GM18499 (cell line): ENCODE results near the gene BRME1.
"Not testable (repeated sequence)": the region's sequence is repeated elsewhere in the genome, so short reads cannot be mapped to it uniquely, and the experiment has no call there.

Experiments
- ATAC-seq: cut with Tn5 transposase; IDR thresholded peaks from one replicate; pipeline ENCODE4 v1.9.1; 2021; ENCODE audit warnings: moderate number of reproducible peaks; ENCODE audit not compliant: insufficient read depth, unreplicated experiment

The BRME1 gene

GRCh38 chr19:13929340-13929739, 23.4 kb upstream of the BRME1 start:
- ATAC-seq = no peak

- no peak for ATAC-seq
Observed at GRCh38 chr19:13926715-13927114, 20.8 kb upstream of the BRME1 start.

GRCh38 chr19:13926010-13926409, 20.1 kb upstream of the BRME1 start:
- ATAC-seq = no peak

DNA sequence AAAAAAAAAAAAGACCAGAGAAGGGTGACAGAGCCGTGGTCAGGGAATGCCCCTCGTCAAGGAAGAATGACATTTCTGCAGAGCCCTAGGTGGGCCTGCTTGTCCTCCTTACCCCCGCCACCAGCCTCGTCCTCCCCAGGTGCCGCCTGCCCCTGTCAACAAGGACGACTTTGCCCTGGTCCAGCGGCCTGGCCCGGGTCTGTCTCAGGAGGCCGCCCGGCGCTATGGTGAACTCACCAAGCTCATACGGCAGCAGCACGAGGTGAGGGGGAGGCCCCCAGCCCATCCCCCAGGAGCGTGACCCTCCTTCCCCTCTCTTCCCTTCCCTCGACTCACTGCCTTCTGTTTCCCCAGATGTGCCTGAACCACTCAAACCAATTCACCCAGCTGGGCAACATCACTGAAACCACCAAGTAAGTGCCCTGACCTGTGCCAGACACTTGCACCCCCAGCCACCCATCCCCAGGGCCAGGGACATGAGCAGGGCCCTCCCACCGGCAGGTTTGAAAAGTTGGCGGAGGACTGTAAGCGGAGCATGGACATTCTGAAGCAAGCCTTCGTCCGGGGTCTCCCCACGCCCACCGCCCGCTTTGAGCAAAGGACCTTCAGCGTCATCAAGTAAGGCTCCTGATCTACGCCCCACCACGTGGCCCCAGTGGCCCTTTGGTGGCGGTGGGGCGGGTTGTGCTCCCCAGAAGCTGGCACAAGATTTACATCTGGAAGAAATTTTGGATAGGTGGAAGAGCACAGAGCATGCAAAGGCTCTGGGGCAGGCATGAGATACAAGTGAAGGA, 17.5 kb upstream of the BRME1 start:
- no peak for ATAC-seq

DNA sequence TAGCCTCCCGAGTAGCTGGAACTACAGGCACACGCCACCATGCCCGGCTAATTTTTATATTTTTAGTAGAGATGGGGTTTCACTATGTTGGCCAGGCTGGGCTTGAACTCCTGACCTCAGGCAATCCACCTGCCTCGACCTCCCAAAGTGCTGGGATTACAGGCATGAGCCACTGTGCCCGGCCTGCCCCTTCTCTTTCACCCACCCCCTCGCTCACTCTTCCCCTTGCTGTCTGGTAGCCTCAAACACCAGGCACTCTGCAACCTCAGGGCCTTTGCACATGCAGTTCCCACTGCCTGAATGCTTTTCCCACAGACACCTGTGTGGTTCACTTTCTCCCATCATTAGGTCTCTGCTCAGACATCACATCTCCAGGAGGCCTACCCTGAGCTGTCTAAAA, 16.2 kb upstream of the BRME1 start:
- ATAC-seq = not testable (repeated sequence)

DNA sequence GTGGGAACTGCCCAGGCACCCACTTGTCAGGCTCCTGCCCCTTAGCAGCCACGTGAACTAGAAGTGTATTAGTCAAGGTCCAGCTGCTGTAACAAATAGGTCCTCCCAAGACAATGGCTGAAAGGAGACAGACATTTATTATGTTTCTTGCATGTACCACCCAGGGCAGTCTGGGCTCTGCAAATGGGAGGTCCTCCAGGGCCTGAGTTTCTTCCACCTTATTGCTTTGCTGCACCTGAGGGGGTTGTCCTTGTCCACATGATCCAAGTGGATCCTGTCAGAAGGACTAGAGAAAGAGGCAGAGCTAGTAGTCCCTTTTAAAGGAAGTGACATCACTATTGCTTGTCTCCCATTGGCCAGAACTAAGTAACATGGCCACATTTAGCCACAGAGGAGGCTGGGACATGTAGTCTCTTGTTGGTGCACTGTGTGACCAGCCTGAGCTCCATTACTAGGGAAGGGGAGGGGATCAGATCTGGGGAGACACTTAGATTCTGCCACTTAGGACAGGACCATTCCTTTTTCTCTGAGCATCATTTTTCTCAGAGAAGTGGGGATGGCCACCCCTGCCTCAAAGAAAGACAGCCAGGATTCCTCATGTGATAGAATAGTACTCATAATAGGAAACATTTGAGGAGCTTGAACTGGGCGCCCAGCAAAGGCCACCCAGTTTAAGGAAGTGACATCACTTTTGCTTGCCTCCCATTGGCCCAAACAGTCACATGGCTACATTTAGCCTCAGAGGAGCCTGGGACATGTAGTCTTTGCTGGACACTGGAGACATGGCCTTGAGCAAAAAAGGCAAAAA, 15.2 kb upstream of the BRME1 start:
- ATAC-seq = no peak

DNA sequence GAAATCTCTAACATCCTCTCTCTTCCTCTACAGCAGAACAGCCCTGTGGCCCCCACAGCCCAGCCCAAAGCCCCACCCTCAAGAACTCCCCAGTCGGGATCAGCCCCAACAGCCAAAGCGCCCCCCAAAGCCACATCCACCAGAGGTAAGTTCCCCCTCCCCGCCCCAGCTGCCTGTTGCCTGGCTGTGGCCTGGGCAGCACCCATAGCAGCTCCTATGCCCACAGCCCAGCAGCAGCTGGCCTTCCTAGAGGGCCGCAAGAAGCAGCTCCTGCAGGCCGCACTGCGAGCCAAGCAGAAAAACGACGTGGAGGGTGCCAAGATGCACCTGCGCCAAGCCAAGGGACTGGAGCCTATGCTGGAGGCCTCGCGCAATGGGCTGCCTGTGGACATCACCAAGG, 14.6 kb upstream of the BRME1 start:
- no peak for ATAC-seq

- no peak for ATAC-seq
Observed at GRCh38 chr19:13918726-13919411, 13.0 kb upstream of the BRME1 start.

GRCh38 chr19:13917888-13918406, 12.0 kb upstream of the BRME1 start:
- no peak for ATAC-seq

GRCh38 chr19:13914777-13915176, 8.9 kb upstream of the BRME1 start:
- ATAC-seq = no peak

DNA sequence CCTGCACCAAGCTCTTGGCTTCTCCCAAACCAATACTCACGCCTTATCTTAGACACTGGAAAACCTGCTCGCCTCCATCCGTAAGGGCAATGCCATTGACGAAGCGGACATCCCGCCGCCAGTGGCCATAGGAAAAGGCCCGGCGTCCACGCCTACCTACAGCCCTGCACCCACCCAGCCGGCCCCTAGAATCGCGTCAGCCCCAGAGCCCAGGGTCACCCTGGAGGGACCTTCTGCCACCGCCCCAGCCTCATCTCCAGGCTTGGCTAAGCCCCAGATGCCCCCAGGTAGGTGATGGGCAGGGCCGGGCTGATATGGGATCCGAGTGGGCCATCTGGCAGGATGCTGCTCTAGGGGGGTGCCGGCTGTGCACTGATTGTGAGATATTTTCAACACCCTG, 7.4 kb upstream of the BRME1 start:
- no peak for ATAC-seq

- ATAC-seq = no peak
Observed at GRCh38 chr19:13909430-13909829, 3.5 kb upstream of the BRME1 start.

DNA sequence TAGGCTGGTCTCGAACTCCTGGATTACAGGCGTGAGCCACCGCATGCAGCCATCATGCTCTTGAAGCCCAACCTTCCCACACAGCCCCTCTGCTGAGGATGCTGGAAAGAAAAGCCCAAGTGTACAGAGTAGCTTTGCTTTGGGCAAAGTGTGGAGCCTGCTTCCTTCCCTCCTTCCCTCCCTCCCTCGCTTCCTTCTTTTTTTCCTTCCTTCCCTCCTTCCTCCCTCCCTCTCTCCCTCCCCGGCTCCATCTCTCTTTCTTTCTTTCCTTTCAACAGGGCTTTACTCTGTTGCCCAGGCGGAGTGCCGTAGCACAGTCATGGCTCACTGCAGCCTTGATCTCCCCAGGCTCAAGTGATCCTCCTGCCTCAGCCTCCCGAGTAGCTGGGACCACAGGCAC, 2.8 kb upstream of the BRME1 start:
- ATAC-seq = no peak

DNA sequence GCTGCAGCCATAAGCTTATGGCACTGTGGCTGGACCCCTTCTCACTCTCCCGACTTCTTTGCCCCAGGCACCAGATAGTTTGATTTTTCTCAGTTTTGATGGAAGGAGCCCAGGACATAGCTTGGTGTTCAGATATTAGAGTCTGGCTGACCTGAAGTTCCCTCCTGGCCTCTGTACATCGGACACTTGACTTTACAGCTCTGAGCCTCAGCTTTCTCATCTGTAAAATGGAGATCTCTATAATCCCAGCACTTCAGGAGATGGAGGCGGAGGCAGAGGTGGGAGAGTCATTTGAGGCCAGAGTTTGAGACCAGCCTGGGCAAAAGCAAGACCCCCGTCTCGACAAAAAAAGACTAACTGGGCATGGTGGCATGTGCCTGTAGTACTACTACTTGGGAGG, 993 bp upstream of the BRME1 start:
- ATAC-seq = no peak

DNA sequence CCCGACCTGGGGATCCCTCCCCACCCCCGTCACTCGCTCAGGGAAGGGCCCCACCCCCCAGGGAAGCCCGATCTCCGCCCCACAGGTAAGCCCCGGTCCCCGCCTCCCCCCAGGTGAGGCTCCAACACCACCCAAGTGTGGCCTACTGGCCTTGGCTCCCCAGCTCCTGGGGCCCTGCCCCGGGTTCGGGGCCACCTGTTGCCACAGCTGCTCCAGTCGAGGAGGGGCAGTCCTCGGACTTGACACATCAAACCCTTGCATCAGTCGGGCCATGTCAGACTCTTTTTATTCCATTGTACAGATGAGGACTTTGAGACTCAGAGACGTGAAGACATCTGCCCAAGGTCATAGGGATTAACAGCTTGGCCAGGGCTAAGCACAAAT, 596 bp upstream of the BRME1 start:
- no peak for ATAC-seq

DNA sequence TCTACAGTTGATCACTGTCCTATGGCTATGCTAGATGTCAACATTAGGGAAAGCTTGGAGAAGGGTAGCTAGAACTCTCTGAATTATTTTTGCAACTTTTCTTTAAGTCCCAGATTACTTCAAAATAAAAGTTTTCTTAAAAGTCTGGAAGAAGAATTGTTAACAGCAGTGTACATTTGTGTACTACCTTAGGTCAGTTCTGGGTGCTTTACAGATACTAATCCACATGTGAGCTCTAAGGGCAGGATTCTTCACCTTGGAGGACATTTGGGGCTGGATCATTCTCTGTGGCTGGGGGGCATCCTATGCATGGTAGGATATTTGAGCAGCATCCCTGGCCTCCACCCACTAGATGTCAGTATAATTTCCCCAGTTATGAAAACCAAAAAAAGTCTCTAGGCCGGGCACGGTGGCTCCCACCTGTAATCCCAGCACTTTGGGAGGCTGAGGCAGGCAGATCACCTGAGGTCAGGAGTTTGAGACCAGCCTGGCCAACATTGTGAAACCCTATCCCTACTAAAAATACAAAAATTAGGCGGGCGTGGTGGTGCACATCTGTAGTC, 2.8 kb downstream of the BRME1 start:
- no peak for ATAC-seq

GRCh38 chr19:13899912-13900584, 5.9 kb downstream of the BRME1 start:
- no peak for ATAC-seq

- no peak for ATAC-seq
Observed at GRCh38 chr19:13899393-13899792, 6.5 kb downstream of the BRME1 start.

GRCh38 chr19:13896227-13896626, 9.7 kb downstream of the BRME1 start:
- ATAC-seq = no peak

- no peak for ATAC-seq
Observed at GRCh38 chr19:13894552-13894951, 11.4 kb downstream of the BRME1 start.
